MM.1S (cell line): ENCODE data around the gene LATS2.

Experiments used
- DNase-seq: peaks from one replicate; pipeline ENCODE4 v3.0.0-alpha.2; 2015
- H2AFZ ChIP-seq: fragments of 300-600 bp; sonication (generic); 2 replicates; pipeline ENCODE4 v1.6.0; 2016; ENCODE audit warnings: antibody characterized with exemption, low read length
- H3F3A ChIP-seq: fragments of 300-600 bp; sonication (generic); 2 replicates; pipeline ENCODE4 v1.6.1; 2016; ENCODE audit warnings: mild to moderate bottlenecking, antibody characterized with exemption, low read length, moderate library complexity, mixed read lengths; ENCODE audit not compliant: insufficient read depth
- H3K27ac ChIP-seq: fragments of 300-600 bp; sonication (generic); 2 replicates; pipeline ENCODE4 v1.5.1; 2016; ENCODE audit warnings: mild to moderate bottlenecking, low read length
- H3K27me3 ChIP-seq: fragments of 300-600 bp; sonication (generic); replicated peaks from 2 replicates; pipeline ENCODE4 v1.6.0; 2016; ENCODE audit warnings: low read length; ENCODE audit not compliant: insufficient read depth
- H3K36me3 ChIP-seq: fragments of 300-600 bp; sonication (generic); replicated peaks from 2 replicates; pipeline ENCODE4 v1.6.1; 2016; ENCODE audit warnings: mild to moderate bottlenecking, low read length, mixed read lengths; ENCODE audit not compliant: insufficient read depth
- H3K4me1 ChIP-seq: fragments of 300-600 bp; sonication (generic); 2 replicates; pipeline ENCODE4 v1.6.1; 2016; ENCODE audit warnings: low read length, mixed read lengths
- H3K4me2 ChIP-seq: fragments of 300-600 bp; sonication (generic); 2 replicates; pipeline ENCODE4 v1.6.0; 2016; ENCODE audit warnings: low read depth, low read length
- H3K4me3 ChIP-seq: fragments of 300-600 bp; sonication (generic); 2 replicates; pipeline ENCODE4 v1.5.1; 2016; ENCODE audit warnings: low read length, mixed read lengths
- H3K79me2 ChIP-seq: fragments of 300-600 bp; sonication (generic); 2 replicates; pipeline ENCODE4 v1.6.1; 2016; ENCODE audit warnings: mixed run types, low read length, mixed read lengths
- H3K9ac ChIP-seq: fragments of 300-600 bp; sonication (generic); 2 replicates; pipeline ENCODE4 v1.6.1; 2016; ENCODE audit warnings: low read length, mixed read lengths
- H3K9me2 ChIP-seq: fragments of 300-600 bp; sonication (generic); replicated peaks from 2 replicates; pipeline ENCODE4 v1.6.1; 2016; ENCODE audit warnings: mild to moderate bottlenecking, low read length, mixed read lengths; ENCODE audit not compliant: insufficient read depth
- H3K9me3 ChIP-seq: fragments of 300-600 bp; sonication (generic); replicated peaks from 2 replicates; pipeline ENCODE4 v1.6.1; 2016; ENCODE audit warnings: mild to moderate bottlenecking, low read length, mixed read lengths; ENCODE audit not compliant: insufficient read depth
- H4K20me1 ChIP-seq: fragments of 300-600 bp; sonication (generic); 2 replicates; pipeline ENCODE4 v1.6.1; 2016; ENCODE audit warnings: mild to moderate bottlenecking, low read length, moderate library complexity, mixed read lengths; ENCODE audit not compliant: insufficient read depth
- EZH2 ChIP-seq: fragments of 300-600 bp; sonication (generic); optimal IDR thresholded peaks from 2 replicates; pipeline ENCODE3; 2017; ENCODE audit warnings: low read depth, mild to moderate bottlenecking, antibody characterized with exemption, low read length, mixed read lengths
- EZH2phosphoT487 ChIP-seq: fragments of 300-600 bp; sonication (generic); IDR thresholded peaks from 2 replicates; pipeline ENCODE4 v1.6.1; 2018; ENCODE audit warnings: antibody characterized with exemption, low read length
- TF ChIP-seq, protein P1 (sequence below): fragments of 300-600 bp; sonication (generic); IDR thresholded peaks from 2 replicates; pipeline ENCODE4 v1.5.1; 2016; ENCODE audit warnings: antibody characterized with exemption, low read length, mixed read lengths

Gene LATS2

DNA sequence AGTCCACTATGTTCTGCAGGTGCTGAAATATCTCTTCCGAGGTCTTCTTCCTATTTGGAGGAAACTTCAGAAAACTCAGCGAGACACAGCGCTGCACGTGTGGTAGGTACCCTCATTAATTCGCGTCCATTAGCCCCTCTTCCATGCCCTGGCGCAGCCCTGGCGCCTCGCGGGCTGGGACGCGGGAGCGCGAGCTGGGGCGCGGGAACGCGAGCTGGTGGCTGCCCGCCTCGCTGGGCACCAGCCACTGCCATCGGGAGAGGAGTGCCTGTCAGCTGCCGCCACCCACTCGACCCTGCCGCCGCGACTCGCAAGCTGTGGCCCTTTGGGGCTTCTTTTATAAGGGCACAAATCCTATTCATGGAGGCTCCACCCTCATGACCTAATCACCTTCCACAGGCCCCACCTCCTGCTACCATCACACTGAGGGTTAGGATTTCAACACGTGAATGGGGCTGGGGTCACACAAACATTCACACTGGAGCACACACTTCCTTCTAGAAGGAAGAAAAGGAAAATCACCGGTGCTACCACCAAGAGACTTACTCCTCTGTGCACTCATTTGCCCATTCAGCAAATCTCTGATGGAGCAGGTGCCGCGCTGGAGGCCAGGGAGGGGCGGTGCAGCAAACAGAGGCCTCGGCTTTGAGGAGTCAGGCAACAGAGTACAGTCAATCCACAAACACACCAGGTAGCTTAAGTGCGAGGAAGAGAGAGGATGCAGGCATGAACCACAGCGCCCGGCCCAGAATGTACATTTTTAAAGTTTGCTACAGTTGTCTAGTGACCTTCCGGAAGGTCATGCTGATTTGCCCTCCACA is 43.0 kb upstream of the LATS2 start:
- no peak for DNase-seq
- Histone ChIP-seq H3F3A (no peaks in the 10 kb centered on the region), H3K4me2 (no peak overlapping the region), H3K4me3 (no peak overlapping the region), H3K9me3 (no peaks in the 10 kb centered on the region), H3K4me1 (no peaks in the 10 kb centered on the region), H2AFZ (no peak overlapping the region), H3K9me2 (no peaks in the 10 kb centered on the region), H3K27me3 (no peaks in the 10 kb centered on the region), H3K9ac (no peak overlapping the region), H3K36me3 (no peaks in the 10 kb centered on the region), H4K20me1 (no peaks in the 10 kb centered on the region), H3K27ac (no peak overlapping the region), H3K79me2 (no peaks in the 10 kb centered on the region)
- TF ChIP-seq EZH2: no peak
- no peak for TF ChIP-seq EZH2phosphoT487
- TF ChIP-seq, protein P1, sequence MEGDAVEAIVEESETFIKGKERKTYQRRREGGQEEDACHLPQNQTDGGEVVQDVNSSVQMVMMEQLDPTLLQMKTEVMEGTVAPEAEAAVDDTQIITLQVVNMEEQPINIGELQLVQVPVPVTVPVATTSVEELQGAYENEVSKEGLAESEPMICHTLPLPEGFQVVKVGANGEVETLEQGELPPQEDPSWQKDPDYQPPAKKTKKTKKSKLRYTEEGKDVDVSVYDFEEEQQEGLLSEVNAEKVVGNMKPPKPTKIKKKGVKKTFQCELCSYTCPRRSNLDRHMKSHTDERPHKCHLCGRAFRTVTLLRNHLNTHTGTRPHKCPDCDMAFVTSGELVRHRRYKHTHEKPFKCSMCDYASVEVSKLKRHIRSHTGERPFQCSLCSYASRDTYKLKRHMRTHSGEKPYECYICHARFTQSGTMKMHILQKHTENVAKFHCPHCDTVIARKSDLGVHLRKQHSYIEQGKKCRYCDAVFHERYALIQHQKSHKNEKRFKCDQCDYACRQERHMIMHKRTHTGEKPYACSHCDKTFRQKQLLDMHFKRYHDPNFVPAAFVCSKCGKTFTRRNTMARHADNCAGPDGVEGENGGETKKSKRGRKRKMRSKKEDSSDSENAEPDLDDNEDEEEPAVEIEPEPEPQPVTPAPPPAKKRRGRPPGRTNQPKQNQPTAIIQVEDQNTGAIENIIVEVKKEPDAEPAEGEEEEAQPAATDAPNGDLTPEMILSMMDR: no peak

DNA sequence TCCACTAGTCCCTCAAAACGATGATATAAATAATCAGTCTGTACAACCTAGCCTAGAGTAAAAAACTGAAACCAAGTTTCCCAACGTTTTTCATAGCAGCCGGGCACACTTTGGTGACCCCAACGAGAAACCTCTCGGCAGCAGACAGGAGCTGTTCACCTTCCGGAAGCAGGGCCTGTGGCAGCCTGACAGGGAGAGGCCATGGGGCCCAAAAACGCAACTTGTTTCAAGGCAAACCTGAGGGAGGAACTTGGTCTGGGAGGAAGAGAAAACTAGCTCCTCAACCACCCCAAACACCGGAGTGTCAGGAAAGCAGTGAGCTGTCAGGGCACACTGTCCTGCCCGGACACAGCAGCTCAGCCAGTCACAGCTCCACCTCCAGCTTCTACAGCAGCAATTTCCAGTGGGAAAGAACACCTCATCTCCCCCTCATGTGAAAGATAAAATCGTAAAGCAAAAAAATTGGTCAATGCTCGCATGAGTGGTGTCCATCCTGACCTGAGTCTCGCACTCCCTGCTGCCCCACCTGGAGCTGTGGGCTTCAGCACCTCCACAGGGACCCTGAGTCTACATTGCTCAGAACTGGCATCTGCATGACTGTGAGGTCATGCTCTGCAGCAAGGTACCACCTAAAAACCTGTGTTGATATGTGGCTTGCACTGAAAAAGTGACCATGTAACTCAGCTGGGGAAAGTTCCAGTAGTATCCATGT is 40.6 kb upstream of the LATS2 start:
- Histone ChIP-seq H3F3A (no peaks in the 10 kb centered on the region), H3K9me2 (no peaks in the 10 kb centered on the region), H3K4me1 (no peaks in the 10 kb centered on the region), H3K9me3 (no peaks in the 10 kb centered on the region), H3K36me3 (no peaks in the 10 kb centered on the region), H4K20me1 (no peaks in the 10 kb centered on the region), H2AFZ (no peak overlapping the region), H3K79me2 (no peaks in the 10 kb centered on the region), H3K27ac (no peak overlapping the region), H3K27me3 (no peaks in the 10 kb centered on the region), H3K4me2 (no peak overlapping the region), H3K9ac (no peak overlapping the region), H3K4me3 (no peak overlapping the region)
- TF ChIP-seq EZH2 (no peak), EZH2phosphoT487 (no peak)
- TF ChIP-seq, protein P1: no peak
- DNase-seq: no peak

DNA sequence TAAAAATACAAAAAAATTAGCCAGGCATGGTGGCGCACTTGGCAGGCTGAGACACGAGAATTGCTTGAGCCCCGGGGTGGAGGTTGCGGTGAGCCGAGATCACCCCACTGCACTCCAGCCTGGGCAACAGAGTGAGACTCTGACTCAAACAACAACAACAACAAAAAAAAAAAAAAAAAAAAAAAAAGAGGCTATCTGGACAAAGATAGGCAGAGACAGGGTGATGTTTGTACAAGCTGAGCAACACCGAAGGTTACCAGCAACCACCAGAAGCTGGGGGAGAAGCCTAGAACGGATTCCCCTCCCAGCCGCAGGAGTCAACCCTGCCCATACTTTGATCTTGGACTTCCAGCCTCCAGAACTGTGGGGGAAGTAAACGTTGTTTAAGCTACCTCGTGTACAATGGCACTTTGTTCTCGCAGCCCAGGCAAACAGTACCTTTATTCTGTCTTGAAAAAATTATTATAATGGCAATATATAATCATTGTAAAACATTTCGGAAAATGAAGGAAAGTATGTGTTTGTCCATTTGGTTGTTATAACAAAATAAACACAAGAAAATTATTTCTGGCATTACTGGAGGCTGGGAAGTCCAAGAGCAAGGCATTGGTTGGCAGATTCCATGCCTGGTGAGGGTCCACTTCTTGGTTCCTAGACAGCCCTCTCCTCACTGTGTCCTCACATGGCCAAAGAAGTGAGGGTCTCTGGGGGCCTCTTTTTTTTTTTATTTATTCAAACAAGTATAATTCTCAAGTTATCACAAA is 39.8 kb upstream of the LATS2 start:
- Histone ChIP-seq H3K4me1 (no peaks in the 10 kb centered on the region), H3K36me3 (no peaks in the 10 kb centered on the region), H3K9ac (no peak overlapping the region), H3K4me3 (no peak overlapping the region), H3K27me3 (no peaks in the 10 kb centered on the region), H3K79me2 (no peaks in the 10 kb centered on the region), H3K9me2 (no peaks in the 10 kb centered on the region), H4K20me1 (no peaks in the 10 kb centered on the region), H3F3A (no peaks in the 10 kb centered on the region), H3K9me3 (no peaks in the 10 kb centered on the region), H3K27ac (no peak overlapping the region), H3K4me2 (no peak overlapping the region), H2AFZ (no peak overlapping the region)
- no peak for DNase-seq
- TF ChIP-seq EZH2 (no peak), EZH2phosphoT487 (no peak)
- TF ChIP-seq, protein P1: no peak
